Activated naive CD8-positive, alpha-beta T cell treated with anti-CD3 and anti-CD28 coated beads for 36 hours (primary cell): ENCODE results near the gene AKAP17A. TPM values are rescaled to one million over a fixed set of nuclear protein-coding genes. Genes with fewer than 3 reads are reported as not detected.
"Not testable (repeated sequence)": the region's sequence is repeated elsewhere in the genome, so short reads cannot be mapped to it uniquely, and the experiment has no call there.

ENCODE experiments used
- DNase-seq: peaks from one replicate; pipeline ENCODE4 v3.0.0; 2021
- H3K27ac Mint-ChIP-seq: one replicate; pipeline ENCODE4 v1.8.0; 2022; ENCODE audit warnings: mild to moderate bottlenecking, moderate library complexity, mixed read lengths
- H3K27me3 Mint-ChIP-seq: one replicate; pipeline ENCODE4 v1.8.0; 2022; ENCODE audit warnings: mild to moderate bottlenecking, mixed read lengths
- H3K36me3 Mint-ChIP-seq: one replicate; pipeline ENCODE4 v1.8.0; 2021; ENCODE audit warnings: mild to moderate bottlenecking, mixed read lengths
- H3K4me1 Mint-ChIP-seq: one replicate; pipeline ENCODE4 v1.8.0; 2021; ENCODE audit warnings: mixed read lengths
- H3K4me3 Mint-ChIP-seq: one replicate; pipeline ENCODE4 v1.8.0; 2022; ENCODE audit warnings: mild to moderate bottlenecking, moderate library complexity, mixed read lengths
- H3K9me3 Mint-ChIP-seq: one replicate; pipeline ENCODE4 v1.8.0; 2022; ENCODE audit warnings: mixed read lengths
- total RNA-seq, 2 experiments: library from RNA; stranded (reverse); gene quantifications; one replicate each; pipeline ENCODE4 v1.2.3, GENCODE V29; 2021

The AKAP17A gene
- total RNA-seq, 2 experiments from 2014 or later: 48.2 to 49.2 TPM

- Mint-ChIP-seq H3K27ac (no peak overlapping the region), H3K9me3 (no peaks in the 10 kb centered on the region), H3K4me1 (peaks cover 2% of the 10 kb centered on the region), H3K36me3 (no peaks in the 10 kb centered on the region), H3K4me3 (no peak overlapping the region), H3K27me3 (no peaks in the 10 kb centered on the region)
- DNase-seq: no peak
Measured at GRCh38 chrX:1610166-1610565, 18.8 kb downstream of the AKAP17A start.

- Mint-ChIP-seq H3K9me3 (no peaks in the 10 kb centered on the region), H3K27ac (no peak overlapping the region), H3K36me3 (no peaks in the 10 kb centered on the region), H3K4me1 (peaks cover 2% of the 10 kb centered on the region), H3K4me3 (no peak overlapping the region), H3K27me3 (no peaks in the 10 kb centered on the region)
- no peak for DNase-seq
Measured at GRCh38 chrX:1610736-1611135, 19.3 kb downstream of the AKAP17A start.

- Mint-ChIP-seq H3K4me3 (no peak overlapping the region), H3K27me3 (no peaks in the 10 kb centered on the region), H3K4me1 (peaks cover 2% of the 10 kb centered on the region), H3K9me3 (no peaks in the 10 kb centered on the region), H3K27ac (no peak overlapping the region), H3K36me3 (no peaks in the 10 kb centered on the region)
- DNase-seq: no peak
Measured at GRCh38 chrX:1612641-1613286, 21.4 kb downstream of the AKAP17A start.

GRCh38 chrX:1614927-1615326, 23.5 kb downstream of the AKAP17A start, which contains the start of gene ASMT:
Gene ASMT, plus strand, starts transcription at chrX:1615059. Its CDS starts 141 bp downstream, at chrX:1615200.
- H3K4me1 Mint-ChIP-seq: peaks cover 2% of the 10 kb centered on the region
- no peaks in the 10 kb centered on the region for H3K9me3 Mint-ChIP-seq
- no peak within 1 kb of the TSS for H3K27ac Mint-ChIP-seq
- H3K4me3 Mint-ChIP-seq: no peak within 1 kb of the TSS
- no peak for DNase-seq
- H3K27me3 Mint-ChIP-seq: no peaks in the 10 kb centered on the region
- no peaks in the 10 kb centered on the region for H3K36me3 Mint-ChIP-seq

GRCh38 chrX:1618689-1619088, 27.3 kb downstream of the AKAP17A start:
- Mint-ChIP-seq H3K4me1 (peaks cover 5% of the 10 kb centered on the region), H3K36me3 (no peaks in the 10 kb centered on the region), H3K27ac (no peak overlapping the region), H3K27me3 (no peaks in the 10 kb centered on the region), H3K4me3 (no peak overlapping the region), H3K9me3 (no peaks in the 10 kb centered on the region)
- DNase-seq: no peak

- Mint-ChIP-seq H3K9me3 (no peaks in the 10 kb centered on the region), H3K27ac (no peak overlapping the region)
Measured at GRCh38 chrX:1623691-1624090, 32.3 kb downstream of the AKAP17A start.

GRCh38 chrX:1624158-1624860, 32.9 kb downstream of the AKAP17A start:
- H3K4me3 Mint-ChIP-seq, H3K27ac Mint-ChIP-seq, DNase-seq: not testable (repeated sequence)

More at GRCh38 chrX:1623691-1624090, 32.3 kb downstream of the AKAP17A start:
- peaks cover 16% of the 10 kb centered on the region for H3K4me1 Mint-ChIP-seq
- no peak for DNase-seq
- no peak overlapping the region for H3K4me3 Mint-ChIP-seq
- H3K36me3 Mint-ChIP-seq: no peaks in the 10 kb centered on the region
- no peaks in the 10 kb centered on the region for H3K27me3 Mint-ChIP-seq

GRCh38 chrX:1624861-1625215, 33.4 kb downstream of the AKAP17A start:
- not testable (repeated sequence) for H3K27ac Mint-ChIP-seq, H3K27me3 Mint-ChIP-seq, H3K9me3 Mint-ChIP-seq, H3K36me3 Mint-ChIP-seq, DNase-seq, H3K4me3 Mint-ChIP-seq
- peaks cover 16% of the 10 kb centered on the region for H3K4me1 Mint-ChIP-seq

More at GRCh38 chrX:1624158-1624860, 32.9 kb downstream of the AKAP17A start:
- H3K9me3 Mint-ChIP-seq, H3K36me3 Mint-ChIP-seq, H3K27me3 Mint-ChIP-seq: not testable (repeated sequence)
- peaks cover 16% of the 10 kb centered on the region for H3K4me1 Mint-ChIP-seq

- H3K4me3 Mint-ChIP-seq: no peak overlapping the region
- H3K27me3 Mint-ChIP-seq: no peaks in the 10 kb centered on the region
Measured at GRCh38 chrX:1629244-1629643, 37.8 kb downstream of the AKAP17A start.

GRCh38 chrX:1646009-1646408, 54.6 kb downstream of the AKAP17A start:
- H3K27me3 Mint-ChIP-seq: peaks cover 6% of the 10 kb centered on the region
- H3K27ac Mint-ChIP-seq: no peak overlapping the region
- H3K36me3 Mint-ChIP-seq: no peaks in the 10 kb centered on the region
- H3K4me1 Mint-ChIP-seq: peaks cover 4% of the 10 kb centered on the region
- peaks cover 10% of the 10 kb centered on the region for H3K9me3 Mint-ChIP-seq
- DNase-seq: no peak
- no peak overlapping the region for H3K4me3 Mint-ChIP-seq

More at GRCh38 chrX:1629244-1629643, 37.8 kb downstream of the AKAP17A start:
- no peak for DNase-seq
- H3K9me3 Mint-ChIP-seq: no peaks in the 10 kb centered on the region
- no peak overlapping the region for H3K27ac Mint-ChIP-seq
- no peaks in the 10 kb centered on the region for H3K36me3 Mint-ChIP-seq
- H3K4me1 Mint-ChIP-seq: peaks cover 6% of the 10 kb centered on the region

- peaks cover 10% of the 10 kb centered on the region for H3K9me3 Mint-ChIP-seq
- peaks cover 6% of the 10 kb centered on the region for H3K27me3 Mint-ChIP-seq
- peaks cover 7% of the 10 kb centered on the region for H3K4me1 Mint-ChIP-seq
- H3K27ac Mint-ChIP-seq: no peak overlapping the region
- H3K4me3 Mint-ChIP-seq: no peak overlapping the region
- DNase-seq: no peak
- H3K36me3 Mint-ChIP-seq: no peaks in the 10 kb centered on the region
Measured at GRCh38 chrX:1649621-1650020, 58.2 kb downstream of the AKAP17A start.

Other genes with a start within 250 kb of the AKAP17A start
- gene SLC25A6, start 199.5 kb upstream of the AKAP17A start, total RNA-seq: 100 to 1,000 TPM; 358 to 372 TPM
- 10 to 100 TPM; 29.4 to 30.5 TPM for gene ASMTL, start 138.7 kb upstream of the AKAP17A start, total RNA-seq
- 10 to 100 TPM; 12.5 to 13.3 TPM for gene P2RY8, start 54.4 kb upstream of the AKAP17A start, total RNA-seq
- gene ASMT, start 23.5 kb downstream of the AKAP17A start, total RNA-seq: under 1 TPM in 1 of 2 experiments, not detected in 1; 0.54 TPM